WTC11 (cell line): ENCODE data around the gene SCYGR1. TPM values are rescaled to one million over a fixed set of nuclear protein-coding genes. Genes with fewer than 3 reads are reported as not detected.
"Not testable (repeated sequence)": the region's sequence is repeated elsewhere in the genome, so short reads cannot be mapped to it uniquely, and the experiment has no call there.

ENCODE experiments used
- ATAC-seq: fragments of 200-7000 bp; cut with Tn5 transposase; 2 replicates; pipeline ENCODE4 v1.10.0; 2021; ENCODE audit warnings: mild to moderate bottlenecking, moderate library complexity
- CTCF ChIA-PET: fragments of 300-600 bp; sonication (Branson Sonifier 250); formaldehyde crosslinking; loops from one replicate; lab custom pipeline; 2021; ENCODE audit warnings: antibody characterized with exemption; lab: Charles Lee
- POLR2A ChIA-PET: fragments of 350-600 bp; sonication (Branson Sonifier 250); formaldehyde crosslinking; loops from one replicate; lab custom pipeline; 2021; ENCODE audit warnings: antibody characterized with exemption; lab: Charles Lee
- DNase-seq: peaks from one replicate; pipeline ENCODE4 v3.0.0; 2021; ENCODE audit warnings: low spot score
- H3K27ac Mint-ChIP-seq: 2 replicates; pipeline ENCODE4 v1.8.0; 2021; ENCODE audit warnings: mixed read lengths
- H3K27me3 Mint-ChIP-seq: 2 replicates; pipeline ENCODE4 v1.8.0; 2021; ENCODE audit warnings: low read depth, mild to moderate bottlenecking, moderate library complexity, mixed read lengths
- H3K36me3 Mint-ChIP-seq: 2 replicates; pipeline ENCODE4 v1.8.0; 2021; ENCODE audit warnings: mixed read lengths
- H3K4me1 Mint-ChIP-seq: 2 replicates; pipeline ENCODE4 v1.8.0; 2022; ENCODE audit warnings: mixed read lengths
- H3K4me3 Mint-ChIP-seq: 2 replicates; pipeline ENCODE4 v1.8.0; 2021; ENCODE audit warnings: mild to moderate bottlenecking, moderate library complexity, mixed read lengths
- H3K9me3 Mint-ChIP-seq: 2 replicates; pipeline ENCODE4 v1.8.0; 2021; ENCODE audit warnings: mixed read lengths
- CBFB ChIP-seq: sonication (generic); formaldehyde crosslinking; IDR thresholded peaks from 2 replicates; pipeline ENCODE4 v1.8.1; 2022; ENCODE audit warnings: mild to moderate bottlenecking, low read depth, missing genetic modification reagents
- CREB1 ChIP-seq: sonication (generic); formaldehyde crosslinking; IDR thresholded peaks from 2 replicates; pipeline ENCODE4 v1.8.0; 2023; ENCODE audit warnings: mild to moderate bottlenecking, missing genetic modification reagents
- ELF4 ChIP-seq: sonication (generic); formaldehyde crosslinking; IDR thresholded peaks from 2 replicates; pipeline ENCODE4 v1.8.1; 2022; ENCODE audit warnings: low read depth, mild to moderate bottlenecking, moderate library complexity, missing genetic modification reagents
- MYBL2 ChIP-seq: sonication (generic); formaldehyde crosslinking; IDR thresholded peaks from 2 replicates; pipeline ENCODE4 v1.8.1; 2023; ENCODE audit warnings: mild to moderate bottlenecking, moderate library complexity, missing genetic modification reagents
- NFATC4 ChIP-seq: fragments of 250-450 bp; sonication (Bioruptor Pico); IDR thresholded peaks from 2 replicates; pipeline ENCODE4 v1.9.0; 2021; ENCODE audit warnings: mild to moderate bottlenecking
- NR1H2 ChIP-seq: sonication (generic); formaldehyde crosslinking; IDR thresholded peaks from 2 replicates; pipeline ENCODE4 v1.9.0; 2021; ENCODE audit warnings: mild to moderate bottlenecking, moderate library complexity, missing genetic modification reagents
- NR3C1 ChIP-seq: sonication (generic); formaldehyde crosslinking; conservative IDR thresholded peaks from 2 replicates; pipeline ENCODE4 v1.8.1; 2023; ENCODE audit warnings: low read depth, mild to moderate bottlenecking, missing genetic modification reagents
- SP1 ChIP-seq: sonication (generic); formaldehyde crosslinking; conservative IDR thresholded peaks from 2 replicates; pipeline ENCODE4 v1.8.1; 2022; ENCODE audit warnings: missing genetic modification reagents
- TCF7 ChIP-seq: sonication (generic); formaldehyde crosslinking; IDR thresholded peaks from 2 replicates; pipeline ENCODE4 v1.8.0; 2022; ENCODE audit warnings: mild to moderate bottlenecking, low read depth, missing genetic modification reagents, moderate library complexity
- ZNF232 ChIP-seq: sonication (generic); formaldehyde crosslinking; IDR thresholded peaks from 2 replicates; pipeline ENCODE4 v1.8.0; 2022; ENCODE audit warnings: mild to moderate bottlenecking, missing genetic modification reagents
- ZNF263 ChIP-seq: sonication (generic); formaldehyde crosslinking; IDR thresholded peaks from 2 replicates; pipeline ENCODE4 v1.8.1; 2022; ENCODE audit warnings: low read depth, mild to moderate bottlenecking, moderate library complexity, missing genetic modification reagents
- ZNF423 ChIP-seq: fragments of 250-450 bp; sonication (Bioruptor Pico); IDR thresholded peaks from 2 replicates; pipeline ENCODE4 v2.1.2; 2022; ENCODE audit warnings: mild to moderate bottlenecking, moderate library complexity
- total RNA-seq: library from RNA; stranded (reverse); gene quantifications from 3 replicates; pipeline ENCODE4 v1.2.3, GENCODE V29; 2021
- TF ChIP-seq, protein P1 (sequence below): sonication (generic); formaldehyde crosslinking; IDR thresholded peaks from 2 replicates; pipeline ENCODE4 v1.8.1; 2022; ENCODE audit warnings: missing genetic modification reagents, borderline replicate concordance
- TF ChIP-seq, protein P2 (sequence below): fragments of 250-450 bp; sonication (Bioruptor Pico); IDR thresholded peaks from 2 replicates; pipeline ENCODE4 v1.9.0; 2021; ENCODE audit warnings: moderate library complexity, mild to moderate bottlenecking, inconsistent platforms, borderline replicate concordance
- TF ChIP-seq, protein P3 (sequence below): sonication (generic); formaldehyde crosslinking; IDR thresholded peaks from 2 replicates; pipeline ENCODE4 v1.8.1; 2023; ENCODE audit warnings: mild to moderate bottlenecking, missing genetic modification reagents
- TF ChIP-seq, protein P4 (sequence below): sonication (generic); formaldehyde crosslinking; IDR thresholded peaks from 2 replicates; pipeline ENCODE4 v1.8.0; 2022; ENCODE audit warnings: mild to moderate bottlenecking, missing genetic modification reagents
- TF ChIP-seq, protein P5 (sequence below): sonication (generic); formaldehyde crosslinking; IDR thresholded peaks from 2 replicates; pipeline ENCODE4 v1.8.1; 2023; ENCODE audit warnings: mild to moderate bottlenecking, missing genetic modification reagents

Gene SCYGR1
- total RNA-seq, 1 experiment from 2014 or later, result not detected

DNA sequence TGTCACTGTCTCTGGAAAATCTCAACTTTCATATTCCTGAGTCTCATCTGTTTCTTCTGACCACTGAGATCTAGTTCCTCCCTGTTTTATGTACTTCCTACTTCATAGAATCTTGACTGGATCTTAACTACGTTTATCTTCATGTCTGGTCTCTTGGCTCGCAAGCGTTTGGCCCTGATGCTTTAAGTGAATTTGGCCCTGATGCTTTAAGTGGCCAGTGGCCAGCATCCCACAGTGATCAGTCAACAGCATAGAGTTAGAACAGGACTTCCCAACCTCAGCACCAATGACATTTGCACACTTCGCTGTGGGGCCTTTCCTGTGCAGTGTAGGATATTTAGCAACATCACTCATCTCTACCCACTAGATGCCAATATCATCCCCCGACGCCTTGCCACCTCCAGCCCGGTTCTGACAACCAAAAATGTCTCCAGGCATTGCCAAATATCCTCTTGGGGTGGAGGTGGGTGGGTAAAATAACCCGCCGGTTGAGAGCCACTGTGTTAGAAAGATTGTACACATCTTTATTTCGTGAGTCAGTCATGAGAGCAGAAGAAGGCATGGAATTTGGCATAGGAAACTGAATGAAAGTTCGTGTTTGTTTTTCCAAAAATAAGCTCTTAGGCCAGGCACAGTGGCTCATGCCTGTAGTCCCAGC, 20.9 kb downstream of the SCYGR1 start:
- ATAC-seq (no peak), DNase-seq (no peak)
- Mint-ChIP-seq H3K27me3 (no peaks in the 10 kb centered on the region), H3K4me3 (no peak overlapping the region), H3K9me3 (peaks cover 4% of the 10 kb centered on the region; the same call in 1 of the 2 replicates), H3K36me3 (no peaks in the 10 kb centered on the region), H3K27ac (no peak overlapping the region), H3K4me1 (no peaks in the 10 kb centered on the region)
- ChIA-PET CTCF (interaction anchor here (1.5 kb wide), 1 partner anchor 399 kb away, joined by 6 read pairs; no protein-coding TSS in a partner anchor), POLR2A (no interaction called here)
- TF ChIP-seq, protein P1, sequence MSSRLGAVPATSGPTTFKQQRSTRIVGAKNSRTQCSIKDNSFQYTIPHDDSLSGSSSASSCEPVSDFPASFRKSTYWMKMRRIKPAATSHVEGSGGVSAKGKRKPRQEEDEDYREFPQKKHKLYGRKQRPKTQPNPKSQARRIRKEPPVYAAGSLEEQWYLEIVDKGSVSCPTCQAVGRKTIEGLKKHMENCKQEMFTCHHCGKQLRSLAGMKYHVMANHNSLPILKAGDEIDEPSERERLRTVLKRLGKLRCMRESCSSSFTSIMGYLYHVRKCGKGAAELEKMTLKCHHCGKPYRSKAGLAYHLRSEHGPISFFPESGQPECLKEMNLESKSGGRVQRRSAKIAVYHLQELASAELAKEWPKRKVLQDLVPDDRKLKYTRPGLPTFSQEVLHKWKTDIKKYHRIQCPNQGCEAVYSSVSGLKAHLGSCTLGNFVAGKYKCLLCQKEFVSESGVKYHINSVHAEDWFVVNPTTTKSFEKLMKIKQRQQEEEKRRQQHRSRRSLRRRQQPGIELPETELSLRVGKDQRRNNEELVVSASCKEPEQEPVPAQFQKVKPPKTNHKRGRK (CRISPR knock-in tag), result no peak
- TF ChIP-seq, protein P2, sequence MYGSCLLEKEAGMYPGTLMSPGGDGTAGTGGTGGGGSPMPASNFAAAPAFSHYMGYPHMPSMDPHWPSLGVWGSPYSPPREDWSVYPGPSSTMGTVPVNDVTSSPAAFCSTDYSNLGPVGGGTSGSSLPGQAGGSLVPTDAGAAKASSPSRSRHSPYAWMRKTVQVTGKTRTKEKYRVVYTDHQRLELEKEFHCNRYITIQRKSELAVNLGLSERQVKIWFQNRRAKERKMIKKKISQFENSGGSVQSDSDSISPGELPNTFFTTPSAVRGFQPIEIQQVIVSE, result no peak
- no peak for TF ChIP-seq NR1H2 (CRISPR knock-in tag)

DNA sequence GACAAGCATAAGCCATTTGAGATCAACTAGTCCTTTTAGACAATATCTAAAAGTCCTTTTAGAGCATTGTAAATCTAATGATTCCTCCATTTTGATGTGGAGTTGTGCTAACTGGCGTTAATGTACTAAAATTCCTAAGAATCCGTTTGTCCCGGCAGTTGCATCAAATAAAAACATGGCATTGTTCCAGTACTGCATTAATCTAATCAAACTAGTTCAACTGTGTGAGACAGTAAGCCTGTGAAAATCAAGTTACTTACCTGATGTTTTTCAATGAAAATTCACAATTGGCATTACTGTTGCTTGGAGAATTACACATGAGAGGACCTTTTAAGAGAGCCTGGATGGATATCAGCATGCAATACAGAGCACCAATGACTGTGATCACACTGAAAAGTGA, 21.9 kb downstream of the SCYGR1 start:
- ChIA-PET CTCF (no interaction called here), POLR2A (no interaction called here)
- ATAC-seq (no peak), DNase-seq (no peak)
- no peak for TF ChIP-seq ZNF423 (CRISPR knock-in tag)
- TF ChIP-seq, protein P3, sequence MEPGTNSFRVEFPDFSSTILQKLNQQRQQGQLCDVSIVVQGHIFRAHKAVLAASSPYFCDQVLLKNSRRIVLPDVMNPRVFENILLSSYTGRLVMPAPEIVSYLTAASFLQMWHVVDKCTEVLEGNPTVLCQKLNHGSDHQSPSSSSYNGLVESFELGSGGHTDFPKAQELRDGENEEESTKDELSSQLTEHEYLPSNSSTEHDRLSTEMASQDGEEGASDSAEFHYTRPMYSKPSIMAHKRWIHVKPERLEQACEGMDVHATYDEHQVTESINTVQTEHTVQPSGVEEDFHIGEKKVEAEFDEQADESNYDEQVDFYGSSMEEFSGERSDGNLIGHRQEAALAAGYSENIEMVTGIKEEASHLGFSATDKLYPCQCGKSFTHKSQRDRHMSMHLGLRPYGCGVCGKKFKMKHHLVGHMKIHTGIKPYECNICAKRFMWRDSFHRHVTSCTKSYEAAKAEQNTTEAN (CRISPR knock-in tag), result no peak
- no peak for TF ChIP-seq CBFB (CRISPR knock-in tag)
- TF ChIP-seq, protein P4, sequence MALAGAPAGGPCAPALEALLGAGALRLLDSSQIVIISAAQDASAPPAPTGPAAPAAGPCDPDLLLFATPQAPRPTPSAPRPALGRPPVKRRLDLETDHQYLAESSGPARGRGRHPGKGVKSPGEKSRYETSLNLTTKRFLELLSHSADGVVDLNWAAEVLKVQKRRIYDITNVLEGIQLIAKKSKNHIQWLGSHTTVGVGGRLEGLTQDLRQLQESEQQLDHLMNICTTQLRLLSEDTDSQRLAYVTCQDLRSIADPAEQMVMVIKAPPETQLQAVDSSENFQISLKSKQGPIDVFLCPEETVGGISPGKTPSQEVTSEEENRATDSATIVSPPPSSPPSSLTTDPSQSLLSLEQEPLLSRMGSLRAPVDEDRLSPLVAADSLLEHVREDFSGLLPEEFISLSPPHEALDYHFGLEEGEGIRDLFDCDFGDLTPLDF (CRISPR knock-in tag), result no peak
- no peak for TF ChIP-seq TCF7 (CRISPR knock-in tag)
- no peak for TF ChIP-seq SP1 (CRISPR knock-in tag)
- no peak for TF ChIP-seq MYBL2
- Mint-ChIP-seq H3K27ac (no peak overlapping the region), H3K27me3 (no peaks in the 10 kb centered on the region), H3K4me3 (no peak overlapping the region), H3K4me1 (no peaks in the 10 kb centered on the region), H3K9me3 (peaks cover 4% of the 10 kb centered on the region; the same call in 1 of the 2 replicates), H3K36me3 (no peaks in the 10 kb centered on the region)

DNA sequence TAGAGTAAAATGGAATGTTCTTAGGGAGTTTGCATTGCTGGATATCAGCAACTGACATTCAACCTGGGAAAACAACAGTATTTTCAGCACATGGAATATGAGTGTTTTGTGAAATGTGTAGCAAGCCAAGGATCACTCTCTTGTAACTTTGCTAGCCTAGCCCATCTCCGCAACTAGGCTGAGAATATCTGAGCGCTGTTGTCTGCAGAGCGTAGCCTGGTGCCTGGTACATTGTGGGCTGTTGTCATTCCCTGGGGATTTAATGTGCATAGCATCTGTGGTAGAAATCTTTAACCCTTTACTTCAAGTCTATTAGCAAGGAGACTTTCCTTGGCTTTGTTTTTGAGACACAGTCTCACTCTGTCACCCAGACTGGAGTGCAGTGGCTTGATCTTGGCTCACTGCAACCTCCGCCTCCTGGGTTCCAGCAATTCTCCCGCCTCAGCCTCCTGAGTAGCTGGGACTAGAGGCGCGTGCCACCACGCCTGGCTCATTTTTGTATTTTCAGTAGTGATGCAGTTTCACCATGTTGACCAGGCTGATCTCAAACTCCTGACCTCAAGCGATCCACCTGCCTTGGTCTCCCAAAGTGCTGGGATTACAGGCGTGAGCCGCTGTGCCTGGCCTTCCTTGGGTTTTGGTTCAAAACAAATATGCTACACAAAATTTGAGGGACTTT, 23.0 kb downstream of the SCYGR1 start:
- H3K4me1 Mint-ChIP-seq, H3K36me3 Mint-ChIP-seq, H3K4me3 Mint-ChIP-seq, H3K27ac Mint-ChIP-seq, H3K9me3 Mint-ChIP-seq, H3K27me3 Mint-ChIP-seq, ATAC-seq, DNase-seq, POLR2A ChIA-PET: not testable (repeated sequence)
- CTCF ChIA-PET, result interaction anchor here (0.6 kb wide), 2 partner anchors 248 to 361 kb away, joined by 3 read pairs; no protein-coding TSS in a partner anchor

DNA sequence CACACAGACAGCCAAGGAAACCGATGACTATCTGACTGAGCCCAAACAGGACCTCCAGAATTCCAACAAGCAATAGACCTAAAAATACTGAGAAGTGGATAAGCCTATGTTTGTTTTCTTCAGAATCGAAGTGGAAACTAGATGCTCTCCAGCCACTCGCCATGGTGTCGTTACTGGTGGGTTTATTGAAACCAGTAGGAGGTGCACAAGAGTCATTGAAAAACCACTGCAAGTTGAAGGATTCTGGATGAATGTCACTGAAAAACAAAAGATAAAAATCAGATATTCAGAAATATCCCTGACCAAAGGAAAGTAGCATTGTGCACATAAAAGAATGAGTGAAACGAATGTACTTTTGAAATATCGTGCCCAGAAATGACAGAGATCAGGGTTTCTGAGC, 24.0 kb downstream of the SCYGR1 start:
- no peak overlapping the region for H3K27ac Mint-ChIP-seq
- POLR2A ChIA-PET, result no interaction called here
- no peaks in the 10 kb centered on the region for H3K4me1 Mint-ChIP-seq
- DNase-seq (no peak), ATAC-seq (no peak)
- H3K36me3 Mint-ChIP-seq, result no peaks in the 10 kb centered on the region; the same call in 1 of the 2 replicates
- H3K9me3 Mint-ChIP-seq, result peaks cover 3% of the 10 kb centered on the region; the same call in 1 of the 2 replicates
- CTCF ChIA-PET, result interaction anchor here (0.6 kb wide), 1 partner anchor 187 kb away, joined by 4 read pairs; no protein-coding TSS in a partner anchor
- H3K27me3 Mint-ChIP-seq, result no peaks in the 10 kb centered on the region
- H3K4me3 Mint-ChIP-seq, result no peak overlapping the region
- TF ChIP-seq ZNF263 (CRISPR knock-in tag) (no peak), CREB1 (CRISPR knock-in tag) (no peak), NR3C1 (CRISPR knock-in tag) (no peak), NR1H2 (CRISPR knock-in tag) (no peak), ZNF232 (no peak), NFATC4 (no peak), ELF4 (no peak)
- TF ChIP-seq, protein P5, sequence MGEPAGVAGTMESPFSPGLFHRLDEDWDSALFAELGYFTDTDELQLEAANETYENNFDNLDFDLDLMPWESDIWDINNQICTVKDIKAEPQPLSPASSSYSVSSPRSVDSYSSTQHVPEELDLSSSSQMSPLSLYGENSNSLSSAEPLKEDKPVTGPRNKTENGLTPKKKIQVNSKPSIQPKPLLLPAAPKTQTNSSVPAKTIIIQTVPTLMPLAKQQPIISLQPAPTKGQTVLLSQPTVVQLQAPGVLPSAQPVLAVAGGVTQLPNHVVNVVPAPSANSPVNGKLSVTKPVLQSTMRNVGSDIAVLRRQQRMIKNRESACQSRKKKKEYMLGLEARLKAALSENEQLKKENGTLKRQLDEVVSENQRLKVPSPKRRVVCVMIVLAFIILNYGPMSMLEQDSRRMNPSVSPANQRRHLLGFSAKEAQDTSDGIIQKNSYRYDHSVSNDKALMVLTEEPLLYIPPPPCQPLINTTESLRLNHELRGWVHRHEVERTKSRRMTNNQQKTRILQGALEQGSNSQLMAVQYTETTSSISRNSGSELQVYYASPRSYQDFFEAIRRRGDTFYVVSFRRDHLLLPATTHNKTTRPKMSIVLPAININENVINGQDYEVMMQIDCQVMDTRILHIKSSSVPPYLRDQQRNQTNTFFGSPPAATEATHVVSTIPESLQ (CRISPR knock-in tag), result no peak
- TF ChIP-seq, protein P1 (CRISPR knock-in tag), result no peak
- TF ChIP-seq, protein P4 (CRISPR knock-in tag), result no peak
